ENCODE data around the gene ABTB1.

DNA sequence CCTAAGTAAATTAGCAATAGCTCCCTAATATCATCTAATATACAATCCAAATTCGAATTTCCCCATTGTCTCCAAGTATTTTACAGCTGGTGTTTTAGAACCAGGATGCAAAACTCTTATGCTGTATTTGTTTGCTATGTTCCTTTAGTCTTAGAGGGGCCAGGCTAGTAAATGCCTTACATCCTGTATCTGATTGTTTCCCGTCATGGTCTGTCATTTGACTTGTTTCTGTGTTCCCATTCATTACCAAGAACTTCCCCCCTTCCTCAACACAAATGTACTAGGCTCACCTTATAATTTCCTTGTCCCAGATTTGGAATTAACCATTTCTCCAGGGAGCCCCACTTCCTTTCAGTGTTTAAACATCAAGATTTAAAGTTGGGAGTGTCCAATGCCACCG is 54.1 kb downstream of the ABTB1 start:
- TF ChIP-seq, protein P1, sequence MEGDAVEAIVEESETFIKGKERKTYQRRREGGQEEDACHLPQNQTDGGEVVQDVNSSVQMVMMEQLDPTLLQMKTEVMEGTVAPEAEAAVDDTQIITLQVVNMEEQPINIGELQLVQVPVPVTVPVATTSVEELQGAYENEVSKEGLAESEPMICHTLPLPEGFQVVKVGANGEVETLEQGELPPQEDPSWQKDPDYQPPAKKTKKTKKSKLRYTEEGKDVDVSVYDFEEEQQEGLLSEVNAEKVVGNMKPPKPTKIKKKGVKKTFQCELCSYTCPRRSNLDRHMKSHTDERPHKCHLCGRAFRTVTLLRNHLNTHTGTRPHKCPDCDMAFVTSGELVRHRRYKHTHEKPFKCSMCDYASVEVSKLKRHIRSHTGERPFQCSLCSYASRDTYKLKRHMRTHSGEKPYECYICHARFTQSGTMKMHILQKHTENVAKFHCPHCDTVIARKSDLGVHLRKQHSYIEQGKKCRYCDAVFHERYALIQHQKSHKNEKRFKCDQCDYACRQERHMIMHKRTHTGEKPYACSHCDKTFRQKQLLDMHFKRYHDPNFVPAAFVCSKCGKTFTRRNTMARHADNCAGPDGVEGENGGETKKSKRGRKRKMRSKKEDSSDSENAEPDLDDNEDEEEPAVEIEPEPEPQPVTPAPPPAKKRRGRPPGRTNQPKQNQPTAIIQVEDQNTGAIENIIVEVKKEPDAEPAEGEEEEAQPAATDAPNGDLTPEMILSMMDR (IDR thresholded peaks at IDR 0.05) = no peak
- no peak for TF ChIP-seq EZH2 (IDR thresholded peaks at IDR 0.05; ENCODE audit: borderline replicate concordance, insufficient read depth, low read depth, low read length, poor library complexity, severe bottlenecking)
